Measurements from ENCODE around the gene BCKDHA.

BCKDHA gene

DNA sequence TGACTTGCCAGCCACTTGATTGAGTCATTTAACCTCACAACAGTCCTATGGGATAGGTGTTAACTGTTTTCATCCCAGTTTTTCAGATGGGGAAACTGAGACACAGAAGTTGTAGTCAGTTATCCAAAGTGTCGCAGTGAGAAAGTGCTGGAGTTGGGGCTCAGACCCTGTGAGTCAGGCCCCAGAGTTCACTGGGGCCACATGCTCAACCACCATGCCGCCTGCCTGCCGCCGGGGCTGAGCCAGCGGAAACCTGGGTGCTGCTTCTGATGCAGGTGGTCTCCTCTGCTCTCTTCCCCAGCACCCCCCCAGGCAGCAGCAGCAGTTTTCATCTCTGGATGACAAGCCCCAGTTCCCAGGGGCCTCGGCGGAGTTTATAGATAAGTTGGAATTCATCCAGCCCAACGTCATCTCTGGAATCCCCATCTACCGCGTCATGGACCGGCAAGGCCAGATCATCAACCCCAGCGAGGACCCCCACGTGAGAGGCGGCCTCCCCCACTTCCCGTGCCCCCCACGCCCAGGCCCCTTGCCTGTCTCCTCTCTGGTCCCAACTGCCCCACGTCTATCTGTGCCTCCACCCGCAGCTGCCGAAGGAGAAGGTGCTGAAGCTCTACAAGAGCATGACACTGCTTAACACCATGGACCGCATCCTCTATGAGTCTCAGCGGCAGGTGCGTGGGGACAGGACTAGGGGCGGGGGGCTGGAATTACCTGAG, 12.9 kb downstream of the BCKDHA start:
- 96% methylated on average over 21 of the region's 23 CpGs for WGBS (ENCODE audit: insufficient coverage)
- no peak for DNase-seq
- CTCF ChIA-PET = interaction anchor here (1.1 to 4.2 kb wide), 4 partner anchors 10 to 26 kb away, joined by 3 to 23 read pairs (median 12); partner anchors contain the start of gene B3GNT8
- Histone ChIP-seq H3K4me1 (ENCODE audit: control extremely low read depth in 1 of 4, control insufficient read depth in 4 of 4, insufficient read depth in 4 of 4, low read length in 3 of 4) (peaks cover 12 to 43% (median 15%) of the 10 kb centered on the region in 4 experiments), H3K4me3 (ENCODE audit: control insufficient read depth in 1 of 7, extremely low read depth in 1 of 7, insufficient read depth in 4 of 7, low read depth in 2 of 7, low read length in 6 of 7) (no peak overlapping the region), H3K27ac (ENCODE audit: insufficient read depth in 1 of 2, low read depth in 1 of 2, low read length in 2 of 2, poor library complexity in 1 of 2, severe bottlenecking in 2 of 2) (peak overlapping the region in 1 of 2 experiments; percentile 54), H3K9me3 (ENCODE audit: control extremely low read depth in 1 of 5, control insufficient read depth in 4 of 5, insufficient read depth in 2 of 5, low read depth in 1 of 5, low read length in 4 of 5) (no peaks in the 10 kb centered on the region), H3K27me3 (replicated peaks in 2 of 5; ENCODE audit: control insufficient read depth in 4 of 5, insufficient read depth in 5 of 5, low read length in 4 of 5) (no peaks in the 10 kb centered on the region), H3K36me3 (ENCODE audit: control insufficient read depth in 4 of 4, insufficient read depth in 4 of 4, low read length in 3 of 4) (peaks cover 13 to 47% (median 29%) of the 10 kb centered on the region in 4 experiments)
- POLR2A ChIA-PET = no interaction called here

DNA sequence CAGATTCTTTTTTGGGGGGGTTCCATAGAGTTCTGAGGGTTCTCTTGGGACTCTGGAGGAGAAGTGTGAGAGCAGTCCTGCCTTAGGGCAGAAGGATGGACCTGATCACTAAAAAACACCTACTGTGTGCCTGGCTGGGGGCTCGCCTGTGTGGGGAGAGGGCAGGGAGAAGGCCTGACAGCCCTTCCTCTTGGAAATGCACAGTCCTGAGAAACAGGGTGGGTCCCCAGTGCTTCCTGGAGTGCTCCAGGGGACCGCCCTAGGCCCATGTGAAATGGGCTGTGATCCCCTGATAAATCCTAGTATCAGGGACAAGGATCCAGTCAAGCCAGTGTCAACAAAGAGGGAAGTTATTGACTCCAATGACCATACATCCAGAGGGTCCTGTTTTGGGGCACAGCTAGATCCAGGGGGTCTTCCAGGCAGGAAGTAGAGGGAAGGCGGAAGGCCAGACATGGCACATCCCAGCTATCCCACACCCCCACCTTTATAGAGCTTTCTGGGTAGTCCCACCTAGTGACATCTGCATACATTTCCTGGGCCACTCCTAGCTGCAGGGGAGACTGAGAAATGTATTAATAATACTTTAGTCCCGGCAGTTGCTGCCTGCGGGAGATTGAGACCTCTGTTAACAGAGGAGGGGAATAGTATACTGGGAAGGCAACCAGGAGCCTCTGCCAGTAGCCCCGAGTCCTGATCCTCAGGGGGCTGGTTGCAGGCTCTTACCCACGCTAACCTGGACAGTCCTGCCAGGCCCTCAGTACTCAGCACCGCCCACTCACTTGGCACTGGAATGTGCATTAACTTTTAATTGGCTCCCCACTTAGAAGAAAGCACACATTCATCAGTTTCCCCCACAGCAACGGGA, 13.7 kb downstream of the BCKDHA start:
- 96% methylated on average over 7 of the region's 9 CpGs for WGBS (ENCODE audit: insufficient coverage)
- H3K4me1 ChIP-seq (ENCODE audit: control extremely low read depth in 1 of 4, control insufficient read depth in 4 of 4, insufficient read depth in 4 of 4, low read length in 3 of 4) = peaks cover 12 to 41% (median 15%) of the 10 kb centered on the region in 4 experiments
- H3K9me3 ChIP-seq (ENCODE audit: control extremely low read depth in 1 of 5, control insufficient read depth in 4 of 5, insufficient read depth in 2 of 5, low read depth in 1 of 5, low read length in 4 of 5) = no peaks in the 10 kb centered on the region
- POLR2A ChIA-PET = no interaction called here
- H3K27me3 ChIP-seq (replicated peaks in 2 of 5; ENCODE audit: control insufficient read depth in 4 of 5, insufficient read depth in 5 of 5, low read length in 4 of 5) = no peaks in the 10 kb centered on the region
- peaks cover 18 to 51% (median 32%) of the 10 kb centered on the region in 4 experiments for H3K36me3 ChIP-seq (ENCODE audit: control insufficient read depth in 4 of 4, insufficient read depth in 4 of 4, low read length in 3 of 4)
- H3K27ac ChIP-seq (ENCODE audit: insufficient read depth in 1 of 2, low read depth in 1 of 2, low read length in 2 of 2, poor library complexity in 1 of 2, severe bottlenecking in 2 of 2) = peak overlapping the region in 1 of 2 experiments; percentile 54
- no peak overlapping the region for H3K4me3 ChIP-seq (ENCODE audit: control insufficient read depth in 1 of 7, extremely low read depth in 1 of 7, insufficient read depth in 4 of 7, low read depth in 2 of 7, low read length in 6 of 7)
- CTCF ChIA-PET = interaction anchor here (1.1 kb wide), 1 partner anchor 9 kb away, joined by 3 read pairs; no protein-coding TSS in a partner anchor
- DNase-seq = no peak

DNA sequence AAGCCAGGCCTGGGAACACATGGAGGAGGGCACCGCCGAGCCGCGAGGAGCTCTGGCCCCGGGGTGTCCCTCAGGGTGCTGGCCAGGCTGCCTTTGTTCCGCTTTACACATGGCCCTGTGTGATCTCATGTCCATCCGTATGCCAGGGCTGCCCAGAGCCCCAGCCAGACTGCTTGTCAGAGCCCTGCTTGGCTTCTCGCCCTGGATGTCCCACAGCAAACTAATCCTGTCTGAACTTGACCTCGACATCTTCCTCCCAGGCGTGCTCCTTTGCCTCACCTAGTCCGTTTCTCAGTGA, 14.3 kb downstream of the BCKDHA start:
- WGBS (ENCODE audit: insufficient coverage) = 88% methylated on average over 11 of the region's 11 CpGs
- POLR2A ChIA-PET = no interaction called here
- Histone ChIP-seq H3K36me3 (ENCODE audit: control insufficient read depth in 4 of 4, insufficient read depth in 4 of 4, low read length in 3 of 4) (peaks cover 19 to 57% (median 33%) of the 10 kb centered on the region in 4 experiments), H3K27ac (ENCODE audit: insufficient read depth in 1 of 2, low read depth in 1 of 2, low read length in 2 of 2, poor library complexity in 1 of 2, severe bottlenecking in 2 of 2) (no peak overlapping the region), H3K4me1 (ENCODE audit: control extremely low read depth in 1 of 4, control insufficient read depth in 4 of 4, insufficient read depth in 4 of 4, low read length in 3 of 4) (peaks cover 12 to 36% (median 15%) of the 10 kb centered on the region in 4 experiments), H3K9me3 (ENCODE audit: control extremely low read depth in 1 of 5, control insufficient read depth in 4 of 5, insufficient read depth in 2 of 5, low read depth in 1 of 5, low read length in 4 of 5) (no peaks in the 10 kb centered on the region), H3K27me3 (replicated peaks in 2 of 5; ENCODE audit: control insufficient read depth in 4 of 5, insufficient read depth in 5 of 5, low read length in 4 of 5) (no peaks in the 10 kb centered on the region), H3K4me3 (ENCODE audit: control insufficient read depth in 1 of 7, extremely low read depth in 1 of 7, insufficient read depth in 4 of 7, low read depth in 2 of 7, low read length in 6 of 7) (no peak overlapping the region)
- DNase-seq = no peak
- CTCF ChIA-PET = interaction anchor here (1.1 kb wide), 1 partner anchor 8 kb away, joined by 3 read pairs; no protein-coding TSS in a partner anchor

GRCh38 chr19:41412953-41413352, 15.3 kb downstream of the BCKDHA start:
- no peak overlapping the region for H3K4me3 ChIP-seq (ENCODE audit: control insufficient read depth in 1 of 7, extremely low read depth in 1 of 7, insufficient read depth in 4 of 7, low read depth in 2 of 7, low read length in 6 of 7)
- no peaks in the 10 kb centered on the region for H3K9me3 ChIP-seq (ENCODE audit: control extremely low read depth in 1 of 5, control insufficient read depth in 4 of 5, insufficient read depth in 2 of 5, low read depth in 1 of 5, low read length in 4 of 5)
- CTCF ChIA-PET = interaction anchor here (0.7 kb wide), 1 partner anchor 8 kb away, joined by 4 read pairs; no protein-coding TSS in a partner anchor
- no peak for DNase-seq
- WGBS (ENCODE audit: insufficient coverage) = 100% methylated on average over 4 of the region's 5 CpGs
- peaks cover 11 to 26% (median 15%) of the 10 kb centered on the region in 4 experiments for H3K4me1 ChIP-seq (ENCODE audit: control extremely low read depth in 1 of 4, control insufficient read depth in 4 of 4, insufficient read depth in 4 of 4, low read length in 3 of 4)
- H3K36me3 ChIP-seq (ENCODE audit: control insufficient read depth in 4 of 4, insufficient read depth in 4 of 4, low read length in 3 of 4) = peaks cover 20 to 58% (median 35%) of the 10 kb centered on the region in 4 experiments
- POLR2A ChIA-PET = no interaction called here
- H3K27me3 ChIP-seq (replicated peaks in 2 of 5; ENCODE audit: control insufficient read depth in 4 of 5, insufficient read depth in 5 of 5, low read length in 4 of 5) = no peaks in the 10 kb centered on the region
- H3K27ac ChIP-seq (ENCODE audit: insufficient read depth in 1 of 2, low read depth in 1 of 2, low read length in 2 of 2, poor library complexity in 1 of 2, severe bottlenecking in 2 of 2) = no peak overlapping the region

DNA sequence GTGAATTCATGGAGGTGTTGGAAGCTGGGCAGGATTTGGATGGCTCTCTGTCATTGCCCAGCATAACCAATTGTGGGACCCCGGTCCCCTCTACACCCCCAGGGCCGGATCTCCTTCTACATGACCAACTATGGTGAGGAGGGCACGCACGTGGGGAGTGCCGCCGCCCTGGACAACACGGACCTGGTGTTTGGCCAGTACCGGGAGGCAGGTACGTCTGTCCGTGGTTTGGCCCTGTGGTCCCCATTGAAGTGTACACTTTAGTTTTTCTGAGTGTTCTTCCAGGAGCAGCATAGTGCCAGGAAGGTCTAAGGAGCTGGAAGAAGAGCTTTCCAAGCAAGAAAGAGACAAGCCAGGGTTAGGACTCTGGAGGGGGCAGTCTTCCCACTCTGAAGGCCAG, 16.3 kb downstream of the BCKDHA start:
- POLR2A ChIA-PET = no interaction called here
- no peaks in the 10 kb centered on the region for H3K9me3 ChIP-seq (ENCODE audit: control extremely low read depth in 1 of 5, control insufficient read depth in 4 of 5, insufficient read depth in 2 of 5, low read depth in 1 of 5, low read length in 4 of 5)
- DNase-seq = no peak
- 99% methylated on average over 10 of the region's 10 CpGs for WGBS (ENCODE audit: insufficient coverage)
- no peaks in the 10 kb centered on the region for H3K27me3 ChIP-seq (replicated peaks in 2 of 5; ENCODE audit: control insufficient read depth in 4 of 5, insufficient read depth in 5 of 5, low read length in 4 of 5)
- no peak overlapping the region for H3K4me3 ChIP-seq (ENCODE audit: control insufficient read depth in 1 of 7, extremely low read depth in 1 of 7, insufficient read depth in 4 of 7, low read depth in 2 of 7, low read length in 6 of 7)
- H3K27ac ChIP-seq (ENCODE audit: insufficient read depth in 1 of 2, low read depth in 1 of 2, low read length in 2 of 2, poor library complexity in 1 of 2, severe bottlenecking in 2 of 2) = no peak overlapping the region
- peaks cover 21 to 68% (median 41%) of the 10 kb centered on the region in 4 experiments for H3K36me3 ChIP-seq (ENCODE audit: control insufficient read depth in 4 of 4, insufficient read depth in 4 of 4, low read length in 3 of 4)
- peaks cover 11 to 16% (median 14%) of the 10 kb centered on the region in 4 experiments for H3K4me1 ChIP-seq (ENCODE audit: control extremely low read depth in 1 of 4, control insufficient read depth in 4 of 4, insufficient read depth in 4 of 4, low read length in 3 of 4)
- CTCF ChIA-PET = interaction anchor here (1.4 to 1.8 kb wide), 3 partner anchors 10 to 17 kb away, joined by 3 to 6 read pairs (median 5); partner anchors contain the start of gene B3GNT8

GRCh38 chr19:41414461-41414860, 16.8 kb downstream of the BCKDHA start:
- WGBS (ENCODE audit: insufficient coverage) = 97% methylated on average over 8 of the region's 9 CpGs
- ChIA-PET POLR2A (no interaction called here), CTCF (interaction anchor here (1.4 to 1.8 kb wide), 3 partner anchors 9 to 17 kb away, joined by 3 to 6 read pairs (median 5); partner anchors contain the start of gene B3GNT8)
- no peak overlapping the region for H3K4me3 ChIP-seq (ENCODE audit: control insufficient read depth in 1 of 7, extremely low read depth in 1 of 7, insufficient read depth in 4 of 7, low read depth in 2 of 7, low read length in 6 of 7)
- DNase-seq = no peak
- peaks cover 6 to 12% (median 10%) of the 10 kb centered on the region in 4 experiments for H3K4me1 ChIP-seq (ENCODE audit: control extremely low read depth in 1 of 4, control insufficient read depth in 4 of 4, insufficient read depth in 4 of 4, low read length in 3 of 4)
- H3K27ac ChIP-seq (ENCODE audit: insufficient read depth in 1 of 2, low read depth in 1 of 2, low read length in 2 of 2, poor library complexity in 1 of 2, severe bottlenecking in 2 of 2) = no peak overlapping the region
- no peaks in the 10 kb centered on the region for H3K27me3 ChIP-seq (replicated peaks in 2 of 5; ENCODE audit: control insufficient read depth in 4 of 5, insufficient read depth in 5 of 5, low read length in 4 of 5)
- no peaks in the 10 kb centered on the region for H3K9me3 ChIP-seq (ENCODE audit: control extremely low read depth in 1 of 5, control insufficient read depth in 4 of 5, insufficient read depth in 2 of 5, low read depth in 1 of 5, low read length in 4 of 5)
- H3K36me3 ChIP-seq (ENCODE audit: control insufficient read depth in 4 of 4, insufficient read depth in 4 of 4, low read length in 3 of 4) = peaks cover 21 to 72% (median 44%) of the 10 kb centered on the region in 4 experiments
